ENCODE measurements around the gene LNX1. TPM values are rescaled to one million over a fixed set of nuclear protein-coding genes. Genes with fewer than 3 reads are reported as not detected.

Gene LNX1
- total and polyA plus RNA-seq, 9 donors: 0.35 to 4.4 (median 1.5) TPM

GRCh38 chr4:53592686-53593501 is 1.6 kb upstream of the LNX1 start:
- WGBS, 3 donors: 36 to 55% (median 55%) methylated on average over 20 of the region's 20 CpGs

DNA sequence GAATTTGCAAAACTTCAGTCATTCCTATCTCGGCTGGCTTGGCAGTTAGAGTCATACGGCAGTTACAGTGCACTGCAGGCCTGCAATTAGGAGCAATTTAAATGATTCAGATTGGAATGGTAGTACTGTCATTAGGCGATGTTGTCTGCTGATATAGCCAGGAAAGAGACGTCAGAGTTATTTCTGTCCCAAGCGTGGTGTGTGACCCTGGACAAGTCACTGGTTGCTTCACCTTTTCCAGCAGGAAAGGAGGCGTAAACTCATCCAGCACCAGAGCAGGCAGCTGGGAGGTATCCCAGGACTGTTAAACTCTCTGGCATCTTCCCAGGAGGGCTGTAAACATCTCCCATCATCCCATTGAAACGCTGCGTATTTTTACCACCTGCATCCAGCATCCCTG is 836 bp upstream of the LNX1 start:
- H3K27ac ChIP-seq: no peak overlapping the region
- no peaks in the 10 kb centered on the region for H3K9me3 ChIP-seq
- 38 to 48% (median 45%) methylated on average over 8 of the region's 8 CpGs for WGBS, 3 donors
- H3K4me1 ChIP-seq (ENCODE audit: insufficient read depth): peaks cover 2% of the 10 kb centered on the region
- H3K4me3 ChIP-seq: no peak overlapping the region
- no peak for TF ChIP-seq EP300 (IDR thresholded peaks at IDR 0.05)
- TF ChIP-seq POLR2A (IDR thresholded peaks at IDR 0.05): no peak
- TF ChIP-seq, protein P1, sequence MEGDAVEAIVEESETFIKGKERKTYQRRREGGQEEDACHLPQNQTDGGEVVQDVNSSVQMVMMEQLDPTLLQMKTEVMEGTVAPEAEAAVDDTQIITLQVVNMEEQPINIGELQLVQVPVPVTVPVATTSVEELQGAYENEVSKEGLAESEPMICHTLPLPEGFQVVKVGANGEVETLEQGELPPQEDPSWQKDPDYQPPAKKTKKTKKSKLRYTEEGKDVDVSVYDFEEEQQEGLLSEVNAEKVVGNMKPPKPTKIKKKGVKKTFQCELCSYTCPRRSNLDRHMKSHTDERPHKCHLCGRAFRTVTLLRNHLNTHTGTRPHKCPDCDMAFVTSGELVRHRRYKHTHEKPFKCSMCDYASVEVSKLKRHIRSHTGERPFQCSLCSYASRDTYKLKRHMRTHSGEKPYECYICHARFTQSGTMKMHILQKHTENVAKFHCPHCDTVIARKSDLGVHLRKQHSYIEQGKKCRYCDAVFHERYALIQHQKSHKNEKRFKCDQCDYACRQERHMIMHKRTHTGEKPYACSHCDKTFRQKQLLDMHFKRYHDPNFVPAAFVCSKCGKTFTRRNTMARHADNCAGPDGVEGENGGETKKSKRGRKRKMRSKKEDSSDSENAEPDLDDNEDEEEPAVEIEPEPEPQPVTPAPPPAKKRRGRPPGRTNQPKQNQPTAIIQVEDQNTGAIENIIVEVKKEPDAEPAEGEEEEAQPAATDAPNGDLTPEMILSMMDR (IDR thresholded peaks at IDR 0.05): no peak
- no peak for DNase-seq
- H3K27me3 ChIP-seq: no peaks in the 10 kb centered on the region
- H3K36me3 ChIP-seq: no peaks in the 10 kb centered on the region
- intact Hi-C loops (cut with DNase I): no loop called here

More at GRCh38 chr4:53592686-53593501, 1.6 kb upstream of the LNX1 start:
- no peaks in the 10 kb centered on the region for H3K9me3 ChIP-seq
- no peaks in the 10 kb centered on the region for H3K36me3 ChIP-seq
- no peak overlapping the region for H3K4me3 ChIP-seq
- H3K4me1 ChIP-seq (ENCODE audit: insufficient read depth): peaks cover 2% of the 10 kb centered on the region
- intact Hi-C loops (cut with DNase I): no loop called here
- DNase-seq: peak; percentile 46 to 69 (median 66)
- H3K27me3 ChIP-seq: no peaks in the 10 kb centered on the region
- TF ChIP-seq, protein P1 (IDR thresholded peaks at IDR 0.05): no peak
- TF ChIP-seq EP300 (IDR thresholded peaks at IDR 0.05): no peak
- TF ChIP-seq POLR2A (IDR thresholded peaks at IDR 0.05): no peak
- H3K27ac ChIP-seq: no peak overlapping the region

DNA sequence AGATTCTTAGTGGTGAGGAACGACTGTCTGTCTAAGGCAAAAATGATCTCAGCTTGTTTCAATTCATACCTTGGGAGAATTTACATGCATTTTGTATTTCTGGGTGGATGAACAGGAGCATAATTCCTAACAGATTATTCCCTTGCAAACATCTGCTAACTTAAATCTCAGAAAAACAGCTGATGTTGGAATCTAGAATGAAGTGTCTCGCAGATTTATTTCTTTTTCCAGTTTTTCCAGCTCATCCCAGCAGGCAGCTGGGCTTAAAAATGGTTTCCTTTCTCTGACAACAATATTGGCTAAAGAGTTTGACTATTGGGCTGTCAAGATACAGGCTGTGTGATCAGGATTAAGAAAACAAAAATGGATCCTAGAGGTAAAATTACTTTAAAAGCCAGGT is 1.1 kb downstream of the LNX1 start:
- WGBS, 3 donors: 89 to 91% (median 90%) methylated on average over 2 of the region's 2 CpGs
- H3K4me3 ChIP-seq: no peak overlapping the region
- TF ChIP-seq EP300 (IDR thresholded peaks at IDR 0.05) (no peak), POLR2A (IDR thresholded peaks at IDR 0.05) (no peak)
- TF ChIP-seq, protein P1 (IDR thresholded peaks at IDR 0.05): no peak
- intact Hi-C loops (cut with DNase I): no loop called here
- no peak for DNase-seq
- H3K9me3 ChIP-seq: no peaks in the 10 kb centered on the region
- no peaks in the 10 kb centered on the region for H3K36me3 ChIP-seq
- H3K27me3 ChIP-seq: no peaks in the 10 kb centered on the region
- no peak overlapping the region for H3K27ac ChIP-seq
- H3K4me1 ChIP-seq (ENCODE audit: insufficient read depth): peaks cover 2% of the 10 kb centered on the region

GRCh38 chr4:53589511-53589910 is 1.8 kb downstream of the LNX1 start:
- no peak for DNase-seq
- Histone ChIP-seq H3K9me3 (no peaks in the 10 kb centered on the region), H3K36me3 (no peaks in the 10 kb centered on the region), H3K4me1 (ENCODE audit: insufficient read depth) (peaks cover 2% of the 10 kb centered on the region), H3K4me3 (no peak overlapping the region), H3K27me3 (no peaks in the 10 kb centered on the region), H3K27ac (no peak overlapping the region)
- WGBS, 3 donors: 87 to 98% (median 92%) methylated on average over 2 of the region's 2 CpGs
- intact Hi-C loops (cut with DNase I): no loop called here
- TF ChIP-seq, protein P1 (IDR thresholded peaks at IDR 0.05): no peak
- TF ChIP-seq EP300 (IDR thresholded peaks at IDR 0.05): no peak
- no peak for TF ChIP-seq POLR2A (IDR thresholded peaks at IDR 0.05)
